ENCODE data around the gene PPARD. TPM values are rescaled to one million over a fixed set of nuclear protein-coding genes. Genes with fewer than 3 reads are reported as not detected.

Gene PPARD
- total and polyA plus RNA-seq, 4 donors: 4.9 to 44.1 (median 27.7) TPM

GRCh38 chr6:35401514-35401913 is 59.2 kb downstream of the PPARD start:
- no peaks in the 10 kb centered on the region for H3K36me3 ChIP-seq (ENCODE audit: control insufficient read depth, insufficient read depth, low read length)
- no peaks in the 10 kb centered on the region for H3K9me3 ChIP-seq (ENCODE audit: control insufficient read depth, insufficient read depth, low read length)
- 94% methylated on average over 5 of the region's 5 CpGs for WGBS (ENCODE audit: insufficient coverage)
- H3K4me3 ChIP-seq (ENCODE audit: low read depth, low read length): no peak overlapping the region
- H3K27ac ChIP-seq (ENCODE audit: low read depth, low read length): no peak overlapping the region
- H3K4me1 ChIP-seq (ENCODE audit: control insufficient read depth, insufficient read depth, low read length): peaks cover 23% of the 10 kb centered on the region
- DNase-seq (ENCODE audit: low read depth in 4 of 6, low spot score in 6 of 6): no peak
- H3K27me3 ChIP-seq (ENCODE audit: control insufficient read depth, insufficient read depth, low read length): no peaks in the 10 kb centered on the region

DNA sequence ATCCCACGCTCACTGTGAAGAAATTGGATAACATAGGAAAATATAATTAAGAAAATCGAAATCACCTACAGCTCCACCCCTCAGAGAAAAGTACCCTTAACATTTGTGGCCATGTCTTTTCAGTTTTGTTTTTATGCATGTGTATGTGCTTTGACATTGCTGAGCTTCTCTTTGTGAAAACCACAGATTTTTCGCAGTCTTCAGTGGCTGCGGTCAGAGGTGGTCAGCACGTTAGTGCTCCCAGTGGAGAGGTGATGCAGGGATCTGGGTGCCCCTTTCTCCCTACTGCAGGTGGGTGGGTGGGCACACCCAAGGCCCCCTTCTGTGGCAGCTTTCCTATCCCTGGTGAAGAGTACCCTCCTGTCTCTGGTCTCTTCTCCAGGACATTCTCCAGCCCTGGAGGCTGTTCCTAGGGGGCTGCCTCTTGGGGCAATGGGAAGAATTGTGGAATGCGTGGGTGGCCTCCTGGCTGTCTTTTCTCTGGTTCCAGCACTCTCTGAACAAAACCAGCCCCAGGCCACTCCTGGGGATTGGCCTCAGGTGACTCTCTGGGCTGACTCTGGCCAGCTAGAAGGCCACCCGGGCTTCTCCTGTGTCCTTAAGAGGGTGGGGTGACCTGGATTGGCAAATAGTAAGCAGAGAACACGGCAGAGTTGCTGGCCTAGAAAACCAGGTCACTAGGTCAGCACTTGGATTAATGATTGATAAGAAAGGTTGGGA is 59.9 kb downstream of the PPARD start:
- no peak overlapping the region for H3K4me3 ChIP-seq (ENCODE audit: low read depth, low read length)
- WGBS (ENCODE audit: insufficient coverage): 82% methylated on average over 4 of the region's 8 CpGs
- H3K27ac ChIP-seq (ENCODE audit: low read depth, low read length): no peak overlapping the region
- H3K9me3 ChIP-seq (ENCODE audit: control insufficient read depth, insufficient read depth, low read length): no peaks in the 10 kb centered on the region
- no peaks in the 10 kb centered on the region for H3K27me3 ChIP-seq (ENCODE audit: control insufficient read depth, insufficient read depth, low read length)
- H3K4me1 ChIP-seq (ENCODE audit: control insufficient read depth, insufficient read depth, low read length): peaks cover 29% of the 10 kb centered on the region
- no peaks in the 10 kb centered on the region for H3K36me3 ChIP-seq (ENCODE audit: control insufficient read depth, insufficient read depth, low read length)
- DNase-seq (ENCODE audit: low read depth in 4 of 6, low spot score in 6 of 6): no peak

GRCh38 chr6:35402856-35403191 is 60.5 kb downstream of the PPARD start:
- Histone ChIP-seq H3K27me3 (ENCODE audit: control insufficient read depth, insufficient read depth, low read length) (no peaks in the 10 kb centered on the region), H3K36me3 (ENCODE audit: control insufficient read depth, insufficient read depth, low read length) (no peaks in the 10 kb centered on the region), H3K4me1 (ENCODE audit: control insufficient read depth, insufficient read depth, low read length) (peaks cover 29% of the 10 kb centered on the region), H3K9me3 (ENCODE audit: control insufficient read depth, insufficient read depth, low read length) (no peaks in the 10 kb centered on the region), H3K27ac (ENCODE audit: low read depth, low read length) (no peak overlapping the region), H3K4me3 (ENCODE audit: low read depth, low read length) (no peak overlapping the region)
- DNase-seq (ENCODE audit: low read depth in 4 of 6, low spot score in 6 of 6): no peak
- 92% methylated on average over 2 of the region's 5 CpGs for WGBS (ENCODE audit: insufficient coverage)

DNA sequence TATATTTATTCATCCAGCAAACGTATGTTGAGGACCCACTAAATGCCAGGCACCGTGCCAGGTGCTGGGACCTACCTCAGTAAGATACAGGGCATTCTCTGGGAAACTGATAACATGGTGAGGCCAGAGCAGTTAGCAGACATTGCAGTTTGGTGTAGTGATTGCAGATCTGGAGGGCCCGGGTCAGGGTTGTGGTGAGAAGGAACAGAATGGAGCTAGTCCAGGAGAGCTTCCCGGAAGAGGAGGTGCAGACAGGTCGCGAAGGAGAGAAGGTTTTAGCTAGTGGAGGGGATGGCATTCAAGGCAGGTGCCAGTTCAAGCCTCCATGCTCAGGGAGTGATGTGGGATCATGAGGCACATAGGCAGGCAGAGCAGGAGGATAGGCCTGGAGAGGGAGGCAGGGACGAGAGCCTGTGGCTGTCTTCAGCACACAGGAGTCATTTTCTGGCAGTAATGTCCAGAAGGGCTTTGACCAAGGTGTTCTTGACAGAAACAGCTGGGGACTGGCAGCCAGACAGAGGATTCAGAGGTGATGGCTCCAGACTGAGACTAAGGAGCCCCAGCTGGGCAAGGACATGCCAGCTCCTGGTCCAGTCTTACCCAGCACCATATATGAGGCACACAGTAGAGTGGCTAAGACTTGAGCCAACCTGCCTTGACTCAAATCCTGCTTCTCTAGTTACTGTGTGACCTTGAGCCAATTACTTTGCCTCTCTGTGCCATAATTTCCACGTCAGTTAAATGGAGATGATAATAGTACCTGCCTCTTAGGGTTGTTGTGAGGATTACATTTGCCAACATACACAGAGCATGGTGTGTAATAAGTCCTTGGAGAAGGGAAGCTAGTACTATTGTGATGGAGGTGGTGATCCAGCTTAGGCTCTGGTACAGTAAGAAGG is 61.4 kb downstream of the PPARD start:
- WGBS (ENCODE audit: insufficient coverage): 89% methylated on average over 8 of the region's 8 CpGs
- Histone ChIP-seq H3K4me3 (ENCODE audit: low read depth, low read length) (no peak overlapping the region), H3K36me3 (ENCODE audit: control insufficient read depth, insufficient read depth, low read length) (no peaks in the 10 kb centered on the region), H3K9me3 (ENCODE audit: control insufficient read depth, insufficient read depth, low read length) (no peaks in the 10 kb centered on the region), H3K27ac (ENCODE audit: low read depth, low read length) (no peak overlapping the region), H3K27me3 (ENCODE audit: control insufficient read depth, insufficient read depth, low read length) (no peaks in the 10 kb centered on the region), H3K4me1 (ENCODE audit: control insufficient read depth, insufficient read depth, low read length) (peaks cover 29% of the 10 kb centered on the region)
- DNase-seq (ENCODE audit: low read depth in 4 of 6, low spot score in 6 of 6): no peak

- Histone ChIP-seq H3K4me3 (ENCODE audit: low read depth, low read length) (no peak overlapping the region), H3K4me1 (ENCODE audit: control insufficient read depth, insufficient read depth, low read length) (peaks cover 35% of the 10 kb centered on the region), H3K27me3 (ENCODE audit: control insufficient read depth, insufficient read depth, low read length) (no peaks in the 10 kb centered on the region), H3K27ac (ENCODE audit: low read depth, low read length) (no peak overlapping the region), H3K9me3 (ENCODE audit: control insufficient read depth, insufficient read depth, low read length) (no peaks in the 10 kb centered on the region), H3K36me3 (ENCODE audit: control insufficient read depth, insufficient read depth, low read length) (peaks cover 10% of the 10 kb centered on the region)
- no peak for DNase-seq (ENCODE audit: low read depth in 4 of 6, low spot score in 6 of 6)
- 76% methylated on average over 14 of the region's 20 CpGs for WGBS (ENCODE audit: insufficient coverage)
These were observed 64.5 kb downstream of the PPARD start for GRCh38 chr6:35406711-35407485.

- peaks cover 23% of the 10 kb centered on the region for H3K36me3 ChIP-seq (ENCODE audit: control insufficient read depth, insufficient read depth, low read length)
- no CpG with 5 or more reads among the region's 5 CpGs for WGBS (ENCODE audit: insufficient coverage)
- H3K4me3 ChIP-seq (ENCODE audit: low read depth, low read length): no peak overlapping the region
- no peaks in the 10 kb centered on the region for H3K9me3 ChIP-seq (ENCODE audit: control insufficient read depth, insufficient read depth, low read length)
- H3K27me3 ChIP-seq (ENCODE audit: control insufficient read depth, insufficient read depth, low read length): no peaks in the 10 kb centered on the region
- H3K27ac ChIP-seq (ENCODE audit: low read depth, low read length): no peak overlapping the region
- H3K4me1 ChIP-seq (ENCODE audit: control insufficient read depth, insufficient read depth, low read length): peaks cover 29% of the 10 kb centered on the region
- no peak for DNase-seq (ENCODE audit: low read depth in 4 of 6, low spot score in 6 of 6)
These were observed 66.9 kb downstream of the PPARD start for GRCh38 chr6:35409245-35409644.

DNA sequence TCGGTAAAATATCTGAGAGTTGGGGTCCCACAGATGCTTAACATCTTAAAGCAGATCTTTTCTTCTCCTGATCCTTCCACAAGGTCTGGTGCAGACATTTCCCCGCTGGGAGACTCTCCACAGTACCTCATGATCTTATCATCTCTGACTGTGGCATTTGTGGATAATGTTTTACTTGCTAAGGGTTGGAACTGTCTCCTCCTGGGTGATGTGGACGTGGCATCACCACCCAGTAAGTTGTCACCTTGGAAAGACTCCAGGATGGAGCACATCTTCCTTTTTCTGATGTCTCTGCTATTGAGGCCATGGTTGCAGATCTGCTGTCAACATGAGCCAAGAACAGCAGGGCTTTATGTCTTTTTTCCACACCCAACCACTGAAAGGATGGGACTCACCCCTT is 67.8 kb downstream of the PPARD start:
- H3K4me3 ChIP-seq (ENCODE audit: low read depth, low read length): no peak overlapping the region
- 0% methylated on average over 1 of the region's 3 CpGs for WGBS (ENCODE audit: insufficient coverage)
- H3K36me3 ChIP-seq (ENCODE audit: control insufficient read depth, insufficient read depth, low read length): peaks cover 23% of the 10 kb centered on the region
- no peak overlapping the region for H3K27ac ChIP-seq (ENCODE audit: low read depth, low read length)
- no peaks in the 10 kb centered on the region for H3K9me3 ChIP-seq (ENCODE audit: control insufficient read depth, insufficient read depth, low read length)
- no peak for DNase-seq (ENCODE audit: low read depth in 4 of 6, low spot score in 6 of 6)
- H3K4me1 ChIP-seq (ENCODE audit: control insufficient read depth, insufficient read depth, low read length): peaks cover 29% of the 10 kb centered on the region
- no peaks in the 10 kb centered on the region for H3K27me3 ChIP-seq (ENCODE audit: control insufficient read depth, insufficient read depth, low read length)

- H3K36me3 ChIP-seq (ENCODE audit: control insufficient read depth, insufficient read depth, low read length): peaks cover 23% of the 10 kb centered on the region
- 76% methylated on average over 8 of the region's 9 CpGs for whole genome bisulfite sequencing (ENCODE audit: insufficient coverage)
- no peaks in the 10 kb centered on the region for H3K27me3 ChIP-seq (ENCODE audit: control insufficient read depth, insufficient read depth, low read length)
- no peak overlapping the region for H3K27ac ChIP-seq (ENCODE audit: low read depth, low read length)
- peaks cover 27% of the 10 kb centered on the region for H3K4me1 ChIP-seq (ENCODE audit: control insufficient read depth, insufficient read depth, low read length)
- DNase-seq (ENCODE audit: low read depth in 4 of 6, low spot score in 6 of 6): no peak
- no peak overlapping the region for H3K4me3 ChIP-seq (ENCODE audit: low read depth, low read length)
- H3K9me3 ChIP-seq (ENCODE audit: control insufficient read depth, insufficient read depth, low read length): no peaks in the 10 kb centered on the region
These were observed 68.7 kb downstream of the PPARD start for GRCh38 chr6:35411066-35411465.

GRCh38 chr6:35412102-35412501 is 69.7 kb downstream of the PPARD start:
- Histone ChIP-seq H3K36me3 (ENCODE audit: control insufficient read depth, insufficient read depth, low read length) (peaks cover 23% of the 10 kb centered on the region), H3K27me3 (ENCODE audit: control insufficient read depth, insufficient read depth, low read length) (no peaks in the 10 kb centered on the region), H3K27ac (ENCODE audit: low read depth, low read length) (no peak overlapping the region), H3K4me3 (ENCODE audit: low read depth, low read length) (no peak overlapping the region), H3K9me3 (ENCODE audit: control insufficient read depth, insufficient read depth, low read length) (no peaks in the 10 kb centered on the region), H3K4me1 (ENCODE audit: control insufficient read depth, insufficient read depth, low read length) (peaks cover 22% of the 10 kb centered on the region)
- no peak for DNase-seq (ENCODE audit: low read depth in 4 of 6, low spot score in 6 of 6)
- WGBS (ENCODE audit: insufficient coverage): 91% methylated on average over 6 of the region's 8 CpGs

Measured in spinal cord (tissue), 10 donors.